ENCODE data around the gene FHDC1. TPM values are rescaled to one million over a fixed set of nuclear protein-coding genes. Genes with fewer than 3 reads are reported as not detected.

The FHDC1 gene
- total RNA-seq, 4 donors from 2014 or later = 4.5 to 12.8 (median 8.5) TPM

- peaks cover 15 to 59% (median 23%) of the 10 kb centered on the region in 3 donors for H3K4me1 ChIP-seq
- intact Hi-C loops (cut with DNase I) = no loop called here
- no peak for DNase-seq
- 81 to 92% methylated on average over 2 to 8 of the region's 12 CpGs for whole genome bisulfite sequencing, 2 donors
- no peaks in the 10 kb centered on the region for H3K27me3 ChIP-seq
- TF ChIP-seq CTCF (IDR thresholded peaks at IDR 0.05) = no peak
- no peak for TF ChIP-seq POLR2A (IDR thresholded peaks at IDR 0.05)
- H3K36me3 ChIP-seq = no peaks in the 10 kb centered on the region
- H3K27ac ChIP-seq = peak overlapping the region in 3 of 4 donors; percentile 76 to 81 (median 81)
- no peaks in the 10 kb centered on the region for H3K9me3 ChIP-seq
- no peak overlapping the region for H3K4me3 ChIP-seq
These were observed 62.7 kb downstream of the FHDC1 start for GRCh38 chr4:152998861-152999260.

GRCh38 chr4:152999346-153000075 is 63.4 kb downstream of the FHDC1 start:
- no peak for DNase-seq
- peak overlapping the region; percentile 21 to 81 (median 62) for H3K27ac ChIP-seq
- intact Hi-C loops (cut with DNase I) = no loop called here

GRCh38 chr4:153000076-153000420 is 63.9 kb downstream of the FHDC1 start:
- Histone ChIP-seq H3K27ac (peak overlapping the region in 2 of 4 donors; percentile 49 to 81), H3K9me3 (no peaks in the 10 kb centered on the region), H3K4me3 (no peak overlapping the region), H3K27me3 (no peaks in the 10 kb centered on the region), H3K4me1 (peaks cover 15 to 60% (median 23%) of the 10 kb centered on the region in 3 donors), H3K36me3 (no peaks in the 10 kb centered on the region)
- WGBS, 2 donors = 80 to 82% methylated on average over 1 of the region's 1 CpG
- TF ChIP-seq POLR2A (IDR thresholded peaks at IDR 0.05) (no peak), CTCF (IDR thresholded peaks at IDR 0.05) (no peak)
- intact Hi-C loops (cut with DNase I) = no loop called here
- DNase-seq = no peak

More at GRCh38 chr4:152999346-153000075, 63.4 kb downstream of the FHDC1 start:
- no peaks in the 10 kb centered on the region for H3K36me3 ChIP-seq
- TF ChIP-seq POLR2A (IDR thresholded peaks at IDR 0.05) (no peak), CTCF (IDR thresholded peaks at IDR 0.05) (no peak)
- WGBS, 2 donors = 72 to 85% methylated on average over 11 to 12 of the region's 12 CpGs
- peaks cover 15 to 63% (median 23%) of the 10 kb centered on the region in 3 donors for H3K4me1 ChIP-seq
- H3K27me3 ChIP-seq = no peaks in the 10 kb centered on the region
- H3K9me3 ChIP-seq = no peaks in the 10 kb centered on the region
- no peak overlapping the region for H3K4me3 ChIP-seq

- Histone ChIP-seq H3K27me3 (no peaks in the 10 kb centered on the region), H3K9me3 (no peaks in the 10 kb centered on the region), H3K4me1 (peaks cover 9 to 51% (median 10%) of the 10 kb centered on the region in 3 donors), H3K27ac (no peak overlapping the region), H3K4me3 (no peak overlapping the region), H3K36me3 (no peaks in the 10 kb centered on the region)
- intact Hi-C loops (cut with DNase I) = no loop called here
- no peak for TF ChIP-seq POLR2A (IDR thresholded peaks at IDR 0.05)
- DNase-seq = no peak
- 84 to 88% methylated on average over 3 to 5 of the region's 5 CpGs for WGBS, 2 donors
These were observed 65.5 kb downstream of the FHDC1 start for GRCh38 chr4:153001626-153002025.

GRCh38 chr4:153002110-153002509 is 66.0 kb downstream of the FHDC1 start:
- H3K27ac ChIP-seq = no peak overlapping the region
- intact Hi-C loops (cut with DNase I) = no loop called here
- H3K4me1 ChIP-seq = peaks cover 5 to 46% (median 6%) of the 10 kb centered on the region in 3 donors
- no peaks in the 10 kb centered on the region for H3K36me3 ChIP-seq
- no peaks in the 10 kb centered on the region for H3K27me3 ChIP-seq
- no peak for TF ChIP-seq CTCF (IDR thresholded peaks at IDR 0.05)
- TF ChIP-seq POLR2A (IDR thresholded peaks at IDR 0.05) = no peak
- no peaks in the 10 kb centered on the region for H3K9me3 ChIP-seq
- no peak overlapping the region for H3K4me3 ChIP-seq
- WGBS, 2 donors = 28 to 38% methylated on average over 2 of the region's 2 CpGs
- no peak for DNase-seq

Measured in esophagus squamous epithelium (tissue), 5 donors.